Aorta (tissue), 5 donors: ENCODE data around the gene VPS16. TPM values are rescaled to one million over a fixed set of nuclear protein-coding genes. Genes with fewer than 3 reads are reported as not detected.
"Not testable (repeated sequence)": the region's sequence is repeated elsewhere in the genome, so short reads cannot be mapped to it uniquely, and the experiment has no call there.

Source experiments
- ATAC-seq: fragments of 200-7000 bp; cut with Tn5 transposase; one replicate; pipeline ENCODE4 v1.9.1; 2022; ENCODE audit warnings: moderate library complexity; ENCODE audit not compliant: low FRiP score
- DNase-seq, 2 donors: peaks; one replicate each; pipeline ENCODE4 v3.0.0-alpha.2; 2020
- H3K27ac ChIP-seq, 2 donors: one replicate each; pipeline ENCODE4 v1.5.1; 2013; ENCODE audit warnings: low read length in 2 of 2, mild to moderate bottlenecking in 2 of 2, moderate library complexity in 2 of 2, control low read depth in 1 of 2, inconsistent platforms in 1 of 2, low read depth in 1 of 2
- H3K27me3 ChIP-seq, 2 donors: one replicate each; pipeline ENCODE4 v1.6.1; 2013; ENCODE audit warnings: control low read depth in 1 of 2, low read length in 1 of 2, mild to moderate bottlenecking in 1 of 2, moderate library complexity in 1 of 2; ENCODE audit not compliant: insufficient read depth in 2 of 2, control insufficient read depth in 1 of 2
- H3K36me3 ChIP-seq, 2 donors: one replicate each; pipeline ENCODE4 v1.6.1; 2013; ENCODE audit warnings: control low read depth in 1 of 2, low read length in 1 of 2, mild to moderate bottlenecking in 1 of 2; ENCODE audit not compliant: insufficient read depth in 2 of 2, control insufficient read depth in 1 of 2
- H3K4me1 ChIP-seq, 2 donors: one replicate each; pipeline ENCODE4 v1.6.1; 2013; ENCODE audit warnings: low read length in 2 of 2, control low read depth in 1 of 2, mild to moderate bottlenecking in 1 of 2, moderate library complexity in 1 of 2; ENCODE audit not compliant: insufficient read depth in 2 of 2, control insufficient read depth in 1 of 2
- H3K4me3 ChIP-seq, 2 donors: one replicate each; pipeline ENCODE4 v1.5.1; 2013; ENCODE audit warnings: low read length in 2 of 2, control low read depth in 1 of 2, mild to moderate bottlenecking in 1 of 2
- H3K9me3 ChIP-seq: one replicate; pipeline ENCODE4 v1.6.1; 2013; ENCODE audit warnings: mild to moderate bottlenecking, low read length; ENCODE audit not compliant: control insufficient read depth
- WGBS, 2 donors: extraction: QIAGEN DNeasy Blood & Tissue Kit; methylation state at CpG; one replicate each; pipeline ENCODE4 v1.1.7; 2013; 5-methylcytosine and 5-hydroxymethylcytosine counted together
- intact Hi-C, 2 donors: fragments of 100-400 bp; cut with DNase I; formaldehyde crosslinking; loops; one replicate each; pipeline versions ENCODE4 v1.14.2 to v1.15.0; 2022
- polyA plus RNA-seq, 2 donors: library from polyadenylated mRNA; stranded (reverse); fragments of 200-250 nt; gene quantifications; one replicate each; pipeline ENCODE4 v1.2.3, GENCODE V29; 2013
- total RNA-seq, 2 donors: library from RNA; stranded (reverse); fragmentation: NEBNext Ultra II Directional; extraction: Animal tissue kit (Norgen Biotek cat#: 25700); gene quantifications; one replicate each; pipeline ENCODE4 v1.2.1, GENCODE V29; 2021
- donor health status: healthy with polysubstance abuse.
- donor health status: Bipolar disorder and iron deficiency.
- donor health status: DM: no; HTN: no; CAD: no.
- donor health status: DM: no; HTN: no; CAD: no.
- donor health status: DM: yes; HTN: yes; CAD: no.

The VPS16 gene
- total and polyA plus RNA-seq, 4 donors = 9.1 to 102 (median 40.3) TPM

GRCh38 chr20:2804852-2805688, 35.5 kb upstream of the VPS16 start:
- H3K36me3 ChIP-seq = no peaks in the 10 kb centered on the region
- DNase-seq = peak in 1 of 2 donors; percentile 71
- no peak overlapping the region for H3K4me3 ChIP-seq
- no peak overlapping the region for H3K27ac ChIP-seq
- H3K4me1 ChIP-seq = no peaks in the 10 kb centered on the region
- no peaks in the 10 kb centered on the region for H3K9me3 ChIP-seq
- intact Hi-C loops = no loop called here
- no peaks in the 10 kb centered on the region for H3K27me3 ChIP-seq
- WGBS, 2 donors = 6 to 7% methylated on average over 34 to 49 of the region's 49 CpGs
- peak; percentile 47 for ATAC-seq

GRCh38 chr20:2805689-2806350, 34.7 kb upstream of the VPS16 start:
- ATAC-seq (no peak), DNase-seq (no peak)
- no peaks in the 10 kb centered on the region for H3K36me3 ChIP-seq
- H3K4me3 ChIP-seq = no peak overlapping the region
- H3K4me1 ChIP-seq = no peaks in the 10 kb centered on the region
- intact Hi-C loops = no loop called here
- H3K27me3 ChIP-seq = no peaks in the 10 kb centered on the region
- H3K9me3 ChIP-seq = no peaks in the 10 kb centered on the region
- 13 to 14% methylated on average over 22 of the region's 22 CpGs for WGBS, 2 donors
- H3K27ac ChIP-seq = no peak overlapping the region

- intact Hi-C loops = no loop called here
- H3K27me3 ChIP-seq = no peaks in the 10 kb centered on the region
- 39 to 42% methylated on average over 4 of the region's 4 CpGs for WGBS, 2 donors
These were observed 34.2 kb upstream of the VPS16 start for GRCh38 chr20:2806351-2806701.

GRCh38 chr20:2807019-2807418, 33.5 kb upstream of the VPS16 start:
- H3K4me3 ChIP-seq = no peak overlapping the region
- DNase-seq (no peak), ATAC-seq (no peak)
- intact Hi-C loops = no loop called here
- H3K27me3 ChIP-seq = no peaks in the 10 kb centered on the region
- H3K9me3 ChIP-seq = no peaks in the 10 kb centered on the region
- WGBS, 2 donors = 75 to 85% methylated on average over 4 of the region's 4 CpGs
- H3K4me1 ChIP-seq = no peaks in the 10 kb centered on the region
- H3K36me3 ChIP-seq = no peaks in the 10 kb centered on the region
- no peak overlapping the region for H3K27ac ChIP-seq

More at GRCh38 chr20:2806351-2806701, 34.2 kb upstream of the VPS16 start:
- no peak overlapping the region for H3K27ac ChIP-seq
- DNase-seq (no peak), ATAC-seq (no peak)
- H3K4me1 ChIP-seq = no peaks in the 10 kb centered on the region
- H3K36me3 ChIP-seq = no peaks in the 10 kb centered on the region
- H3K4me3 ChIP-seq = no peak overlapping the region
- no peaks in the 10 kb centered on the region for H3K9me3 ChIP-seq

- H3K27me3 ChIP-seq, H3K9me3 ChIP-seq, ATAC-seq, H3K4me1 ChIP-seq, H3K27ac ChIP-seq, intact Hi-C loops, H3K36me3 ChIP-seq, H3K4me3 ChIP-seq, DNase-seq: not testable (repeated sequence)
- 74 to 88% methylated on average over 9 of the region's 9 CpGs for WGBS, 2 donors
These were observed 32.6 kb upstream of the VPS16 start for GRCh38 chr20:2807929-2808328.

- WGBS, 2 donors = 90 to 91% methylated on average over 10 of the region's 10 CpGs
- Histone ChIP-seq H3K36me3 (no peaks in the 10 kb centered on the region), H3K4me3 (no peak overlapping the region), H3K27me3 (no peaks in the 10 kb centered on the region), H3K27ac (no peak overlapping the region), H3K9me3 (no peaks in the 10 kb centered on the region), H3K4me1 (no peaks in the 10 kb centered on the region)
- DNase-seq (no peak), ATAC-seq (no peak)
- intact Hi-C loops = no loop called here
These were observed 30.9 kb upstream of the VPS16 start for GRCh38 chr20:2809690-2810089.

- 69 to 70% methylated on average over 3 of the region's 3 CpGs for WGBS, 2 donors
- H3K9me3 ChIP-seq = no peaks in the 10 kb centered on the region
- ATAC-seq = no peak
- DNase-seq = no peak
- no peaks in the 10 kb centered on the region for H3K36me3 ChIP-seq
- no peak overlapping the region for H3K27ac ChIP-seq
- no peaks in the 10 kb centered on the region for H3K27me3 ChIP-seq
- intact Hi-C loops = no loop called here
- H3K4me3 ChIP-seq = no peak overlapping the region
- no peaks in the 10 kb centered on the region for H3K4me1 ChIP-seq
These were observed 28.4 kb upstream of the VPS16 start for GRCh38 chr20:2812189-2812588.

GRCh38 chr20:2814076-2814475, 26.5 kb upstream of the VPS16 start:
- DNase-seq (no peak), ATAC-seq (no peak)
- Histone ChIP-seq H3K4me1 (no peaks in the 10 kb centered on the region), H3K4me3 (no peak overlapping the region), H3K36me3 (no peaks in the 10 kb centered on the region), H3K9me3 (no peaks in the 10 kb centered on the region), H3K27ac (no peak overlapping the region), H3K27me3 (peaks cover 0 to 3% of the 10 kb centered on the region in 2 donors)
- WGBS, 2 donors = 97 to 100% methylated on average over 1 of the region's 1 CpG
- intact Hi-C loops = no loop called here

GRCh38 chr20:2814587-2815051, 25.9 kb upstream of the VPS16 start, which contains the start of gene C20orf141:
Gene C20orf141 (plus strand): TSS chr20:2814987. CDS start chr20:2815185, 198 bp downstream.
- 54 to 57% methylated on average over 5 of the region's 5 CpGs for WGBS, 2 donors
- DNase-seq = peak in 1 of 2 donors; percentile 66
- no peak for ATAC-seq
- H3K36me3 ChIP-seq = no peaks in the 10 kb centered on the region
- intact Hi-C loops = no loop called here
- no peaks in the 10 kb centered on the region for H3K9me3 ChIP-seq
- no peak within 1 kb of the TSS for H3K27ac ChIP-seq
- H3K4me1 ChIP-seq = no peaks in the 10 kb centered on the region
- no peak within 1 kb of the TSS for H3K4me3 ChIP-seq
- peaks cover 0 to 3% of the 10 kb centered on the region in 2 donors for H3K27me3 ChIP-seq
